ENCODE measurements around the gene TMEM239. TPM values are rescaled to one million over a fixed set of nuclear protein-coding genes. Genes with fewer than 3 reads are reported as not detected.

The TMEM239 gene
- total RNA-seq, 1 donor from 2014 or later: not detected

- H3K9me3 ChIP-seq: no peaks in the 10 kb centered on the region
- no peak overlapping the region for H3K4me3 ChIP-seq
- H3K36me3 ChIP-seq: peaks cover 56 to 57% of the 10 kb centered on the region in 2 donors
- TF ChIP-seq CTCF (IDR thresholded peaks at IDR 0.05): no peak
- DNase-seq (ENCODE audit: low spot score in 2 of 2): no peak
- H3K27ac ChIP-seq: no peak overlapping the region
- no peaks in the 10 kb centered on the region for H3K4me1 ChIP-seq
- H3K27me3 ChIP-seq: no peaks in the 10 kb centered on the region
- intact Hi-C loops (cut with DNase I): loop anchor here (1.0 kb wide), 1 partner anchor 22 kb away; no protein-coding TSS in a partner anchor
Observed at GRCh38 chr20:2865630-2866029, 49.5 kb downstream of the TMEM239 start.

- Histone ChIP-seq H3K9me3 (no peaks in the 10 kb centered on the region), H3K4me1 (no peaks in the 10 kb centered on the region), H3K4me3 (no peak overlapping the region), H3K27ac (no peak overlapping the region), H3K36me3 (peaks cover 50 to 51% of the 10 kb centered on the region in 2 donors), H3K27me3 (no peaks in the 10 kb centered on the region)
- no peak for DNase-seq (ENCODE audit: low spot score in 2 of 2)
- intact Hi-C loops (cut with DNase I): loop anchor here (1.0 kb wide), 1 partner anchor 23 kb away; no protein-coding TSS in a partner anchor
- no peak for TF ChIP-seq CTCF (IDR thresholded peaks at IDR 0.05)
Observed at GRCh38 chr20:2866236-2866635, 50.1 kb downstream of the TMEM239 start.

GRCh38 chr20:2867081-2867864 lies 51.1 kb downstream of the TMEM239 start:
- no peak for DNase-seq (ENCODE audit: low spot score in 2 of 2)
- Histone ChIP-seq H3K4me1 (peaks cover 2 to 3% of the 10 kb centered on the region in 2 donors), H3K4me3 (no peak overlapping the region), H3K27me3 (no peaks in the 10 kb centered on the region), H3K36me3 (peaks cover 40 to 41% of the 10 kb centered on the region in 2 donors), H3K27ac (no peak overlapping the region), H3K9me3 (no peaks in the 10 kb centered on the region)
- no peak for TF ChIP-seq CTCF (IDR thresholded peaks at IDR 0.05)
- intact Hi-C loops (cut with DNase I): no loop called here

Other genes starting within 250 kb of the TMEM239 start
- 32.1 TPM for gene NOP56, start 163.7 kb upstream of the TMEM239 start, total RNA-seq
- 24.9 TPM for gene IDH3B, start 152.1 kb upstream of the TMEM239 start, total RNA-seq
- gene EBF4, start 123.6 kb upstream of the TMEM239 start, total RNA-seq: 19.2 TPM
- not detected for gene CPXM1, start 15.7 kb upstream of the TMEM239 start, total RNA-seq
- not detected for gene C20orf141, start 1.4 kb upstream of the TMEM239 start, total RNA-seq
- gene PCED1A, start 24.3 kb downstream of the TMEM239 start, total RNA-seq: 49.7 TPM
- 61.1 TPM for gene VPS16, start 24.4 kb downstream of the TMEM239 start, total RNA-seq
- gene PTPRA, start 57.1 kb downstream of the TMEM239 start, total RNA-seq: 24.2 TPM
- gene GNRH2, start 227.3 kb downstream of the TMEM239 start, total RNA-seq: not detected
- gene MRPS26, start 229.7 kb downstream of the TMEM239 start, total RNA-seq: 56.4 TPM

All from ascending aorta (tissue), 2 donors.